Measurements from ENCODE around the gene ELSPBP1. TPM values are rescaled to one million over a fixed set of nuclear protein-coding genes. Genes with fewer than 3 reads are reported as not detected.

ELSPBP1 gene
- total and polyA plus RNA-seq, 2 donors (not counting 3 experiments of a cell fraction or from before 2014, with no cell fraction given), result not detected

- no peaks in the 10 kb centered on the region for H3K9me1 ChIP-seq (replicated peaks; ENCODE audit: control insufficient read depth, extremely low read depth, insufficient read depth, low read length)
- H3K27ac ChIP-seq (ENCODE audit: insufficient read depth, low read depth, low read length), result no peak overlapping the region
- POLR2A ChIA-PET, result no interaction called here
- intact Hi-C loops (cut with micrococcal nuclease) (no loop called here), dilution Hi-C loops (cut with MboI; ENCODE audit: extremely low pct_ligation_motif_present, low sequenced_read_pairs) (no loop called here)
- TF ChIP-seq MYC (IDR thresholded peaks at IDR 0.05; ENCODE audit: low read depth, low read length), result no peak
- no peak for TF ChIP-seq MAX (IDR thresholded peaks at IDR 0.05; ENCODE audit: insufficient read depth, insufficient read length)
- no peak for TF ChIP-seq POLR2A (IDR thresholded peaks at IDR 0.05; ENCODE audit: low read depth, low read length)
- no peak for TF ChIP-seq CTCF (IDR thresholded peaks at IDR 0.05; ENCODE audit: extremely low read depth in 1 of 2, insufficient read depth in 1 of 2, low read depth in 1 of 2, low read length in 2 of 2)
- no peak for TF ChIP-seq EZH2 (IDR thresholded peaks at IDR 0.05; ENCODE audit: borderline replicate concordance, low read depth, low read length, severe bottlenecking)
- no peak for TF ChIP-seq FOS (IDR thresholded peaks at IDR 0.05; ENCODE audit: borderline replicate concordance, insufficient read depth, low read length)
- TF ChIP-seq JUN (IDR thresholded peaks at IDR 0.05; ENCODE audit: borderline replicate concordance, insufficient read depth, insufficient read length, low read depth), result no peak
- TF ChIP-seq POLR2AphosphoS5 (IDR thresholded peaks at IDR 0.05; ENCODE audit: insufficient read depth, low read depth, low read length), result no peak
- TF ChIP-seq GATA2 (IDR thresholded peaks at IDR 0.05; ENCODE audit: insufficient read depth, insufficient read length, low read depth, low read length), result no peak
- no peaks in the 10 kb centered on the region for H3K27me3 ChIP-seq (ENCODE audit: control insufficient read depth in 2 of 2, insufficient read depth in 2 of 2, low read length in 2 of 2)
- H3K4me3 ChIP-seq (replicated peaks in 1 of 3; ENCODE audit: insufficient read depth in 1 of 3, low read depth in 1 of 3, low read length in 3 of 3), result no peak overlapping the region
- no peaks in the 10 kb centered on the region for H3K79me2 ChIP-seq (ENCODE audit: control insufficient read depth, insufficient read depth, low read length)
- H4K20me1 ChIP-seq (replicated peaks; ENCODE audit: control insufficient read depth, extremely low read depth, insufficient read depth, low read length), result no peaks in the 10 kb centered on the region
- BruUV-seq (replicated peaks), result no TSS peak
- no peaks in the 10 kb centered on the region for H3K36me3 ChIP-seq (ENCODE audit: control insufficient read depth in 2 of 2, extremely low read depth in 1 of 2, insufficient read depth in 2 of 2, low read length in 2 of 2)
- CTCF ChIA-PET, result interaction anchor here (1.0 kb wide), 1 partner anchor 30 kb away, joined by 6 read pairs; no protein-coding TSS in a partner anchor
- H2AFZ ChIP-seq (ENCODE audit: low read depth, low read length), result no peak overlapping the region
- no peak for DNase-seq (ENCODE audit: low read depth, low spot score)
- FAIRE-seq, result no peak
- H3K4me1 ChIP-seq (ENCODE audit: control insufficient read depth, extremely low read depth, insufficient read depth, low read length), result no peaks in the 10 kb centered on the region
- no peaks in the 10 kb centered on the region for H3K9me3 ChIP-seq (replicated peaks; ENCODE audit: control insufficient read depth, insufficient read depth, low read length)
- H3K4me2 ChIP-seq (ENCODE audit: insufficient read depth, low read length), result no peak overlapping the region
- no peak overlapping the region for H3K9ac ChIP-seq (replicated peaks; ENCODE audit: extremely low read depth, insufficient read depth, low read length)
Observed at GRCh38 chr19:48059331-48059730, 64.9 kb downstream of the ELSPBP1 start.

Measured in endothelial cell of umbilical vein (primary cell).